Coronary artery (tissue), 2 donors: ENCODE results near the gene CDK6.
"Not testable (repeated sequence)": the region's sequence is repeated elsewhere in the genome, so short reads cannot be mapped to it uniquely, and the experiment has no call there.

Experiments
- DNase-seq: peaks from one replicate; pipeline ENCODE4 v3.0.0-alpha.2; 2017; ENCODE audit warnings: low spot score
- H3K27ac ChIP-seq, 2 donors: fragments of 200-600 bp; sonication (generic); one replicate each; pipeline ENCODE4 v1.5.1; 2016 to 2019
- H3K4me3 ChIP-seq: fragments of 200-600 bp; sonication (generic); 2 replicates; pipeline ENCODE4 v1.5.1; 2016; ENCODE audit warnings: mild to moderate bottlenecking, moderate library complexity
- CTCF ChIP-seq: fragments of 200-600 bp; sonication (generic); IDR thresholded peaks from one replicate; pipeline ENCODE4 v1.5.1; 2019; ENCODE audit warnings: antibody characterized with exemption

CDK6 gene

GRCh38 chr7:92762851-92763250 lies 73.5 kb downstream of the CDK6 start:
- DNase-seq, result no peak
- no peak overlapping the region for H3K27ac ChIP-seq
- TF ChIP-seq CTCF, result no peak
- no peak overlapping the region for H3K4me3 ChIP-seq

GRCh38 chr7:92761391-92762097 lies 74.8 kb downstream of the CDK6 start:
- Histone ChIP-seq H3K27ac (no peak overlapping the region), H3K4me3 (no peak overlapping the region)
- DNase-seq, result no peak
- TF ChIP-seq CTCF, result no peak

GRCh38 chr7:92758796-92759431 lies 77.5 kb downstream of the CDK6 start:
- no peak overlapping the region for H3K4me3 ChIP-seq
- no peak for TF ChIP-seq CTCF
- H3K27ac ChIP-seq, result no peak overlapping the region
- DNase-seq, result no peak

- DNase-seq, H3K27ac ChIP-seq, H3K4me3 ChIP-seq: not testable (repeated sequence)
Measured at GRCh38 chr7:92757311-92757910, 79.0 kb downstream of the CDK6 start.

- H3K4me3 ChIP-seq, result no peak overlapping the region
- no peak overlapping the region for H3K27ac ChIP-seq
- TF ChIP-seq CTCF, result no peak
- DNase-seq, result no peak
Measured at GRCh38 chr7:92755680-92756079, 80.7 kb downstream of the CDK6 start.

GRCh38 chr7:92754919-92755581 lies 81.3 kb downstream of the CDK6 start:
- no peak for DNase-seq
- TF ChIP-seq CTCF, result no peak
- H3K4me3 ChIP-seq, result no peak overlapping the region
- H3K27ac ChIP-seq, result no peak overlapping the region

- no peak overlapping the region for H3K27ac ChIP-seq
- TF ChIP-seq CTCF, result no peak
- no peak for DNase-seq
- H3K4me3 ChIP-seq, result no peak overlapping the region
Measured at GRCh38 chr7:92753614-92754013, 82.8 kb downstream of the CDK6 start.
